Motor neuron (in vitro differentiated cells): ENCODE measurements around the gene NRIP1. TPM values are rescaled to one million over a fixed set of nuclear protein-coding genes. Genes with fewer than 3 reads are reported as not detected.

Source experiments
- ATAC-seq, 8 experiments: fragments of 200-7000 bp; cut with Tn5 transposase; replicated peaks in 6 of 8; 2 replicates each; pipeline ENCODE4 v1.8.0; 2021; ENCODE audit warnings: mild to moderate bottlenecking in 8 of 8, moderate library complexity in 8 of 8
- H3K27ac ChIP-seq, 2 donors: fragments of 250-450 bp; sonication (Bioruptor Pico); 2 replicates each; pipeline ENCODE4 v1.9.0; 2021; ENCODE audit warnings: antibody characterized with exemption in 2 of 2, mild to moderate bottlenecking in 2 of 2, moderate library complexity in 1 of 2
- H3K4me1 ChIP-seq, 2 donors: fragments of 250-450 bp; sonication (Bioruptor Pico); replicated peaks in 1 of 2; 2 replicates each; pipeline ENCODE4 v1.6.1; 2021; ENCODE audit warnings: antibody characterized with exemption in 2 of 2, mild to moderate bottlenecking in 2 of 2, moderate library complexity in 1 of 2
- H3K4me3 ChIP-seq, 5 donors: fragments of 250-450 bp; sonication (Bioruptor Pico); 2 replicates each; pipeline ENCODE4 v1.9.0; 2021; ENCODE audit warnings: antibody characterized with exemption in 5 of 5, mild to moderate bottlenecking in 5 of 5, moderate library complexity in 4 of 5
- WGBS, 10 experiments: fragments of 450-650 bp; shearing (Covaris generic); methylation state at CpG; one replicate each; pipeline ENCODE4 v1.0.0; 2022; 5-methylcytosine and 5-hydroxymethylcytosine counted together
- in situ Hi-C, 9 experiments: fragments of 400-800 bp; cut with MboI; loops; one replicate each; pipeline ENCODE4 v1.15.0; 2021; ENCODE audit warnings: low sequenced_read_pairs in 9 of 9, low pct_unique_long_range_greater_than_20kb in 2 of 9; ENCODE audit not compliant: unreplicated experiment in 9 of 9
- total RNA-seq, 8 experiments: library from RNA; unstranded; fragments of 300-600 nt; gene quantifications; 2 replicates each; pipeline versions ENCODE4 v1.2.3 to v1.2.4, GENCODE V29; 2022

Gene NRIP1
- total RNA-seq, 8 experiments from 2014 or later, result 26.2 to 80.5 (median 51.6) TPM

GRCh38 chr21:15009837-15010363 is 54.9 kb downstream of the NRIP1 start:
- no peak overlapping the region for H3K4me3 ChIP-seq
- in situ Hi-C loops, result no loop called here
- ATAC-seq, result peak in 2 of 8 experiments; percentile 39 to 57
- 18 to 100% (median 87%) methylated on average over 2 to 3 of the region's 3 CpGs for WGBS, 10 experiments
- peaks cover 13 to 22% of the 10 kb centered on the region in 2 donors for H3K4me1 ChIP-seq
- no peak overlapping the region for H3K27ac ChIP-seq

- no peak overlapping the region for H3K4me3 ChIP-seq
- no peak for ATAC-seq
- in situ Hi-C loops, result no loop called here
- peaks cover 34 to 36% of the 10 kb centered on the region in 2 donors for H3K4me1 ChIP-seq
- no peak overlapping the region for H3K27ac ChIP-seq
- WGBS, 10 experiments, result 60 to 98% (median 96%) methylated on average over 1 to 11 of the region's 11 CpGs
Measured at GRCh38 chr21:15007716-15008296, 57.0 kb downstream of the NRIP1 start.

GRCh38 chr21:15006594-15007230 is 58.1 kb downstream of the NRIP1 start:
- ATAC-seq, result no peak
- Histone ChIP-seq H3K4me1 (peaks cover 45 to 47% of the 10 kb centered on the region in 2 donors), H3K27ac (no peak overlapping the region), H3K4me3 (no peak overlapping the region)
- 77 to 100% (median 100%) methylated on average over 1 to 2 of the region's 2 CpGs; no CpG with 5 or more reads in 3 of the 10 experiments for WGBS, 10 experiments
- in situ Hi-C loops, result no loop called here

- Histone ChIP-seq H3K27ac (peak overlapping the region in 1 of 2 donors; percentile 18), H3K4me1 (peaks cover 54 to 56% of the 10 kb centered on the region in 2 donors), H3K4me3 (no peak overlapping the region)
- WGBS, 10 experiments, result 0 to 55% (median 7%) methylated on average over 1 to 6 of the region's 6 CpGs; no CpG with 5 or more reads in 3 of the 10 experiments
- ATAC-seq, result peak in 4 of 8 experiments; percentile 16 to 45 (median 32)
- in situ Hi-C loops, result no loop called here
Measured at GRCh38 chr21:15005391-15005790, 59.4 kb downstream of the NRIP1 start.

GRCh38 chr21:15004721-15005370 is 60.0 kb downstream of the NRIP1 start:
- ATAC-seq, result no peak
- 50 to 89% (median 57%) methylated on average over 1 to 2 of the region's 2 CpGs; no CpG with 5 or more reads in 3 of the 10 experiments for WGBS, 10 experiments
- Histone ChIP-seq H3K4me1 (peaks cover 54 to 56% of the 10 kb centered on the region in 2 donors), H3K27ac (no peak overlapping the region), H3K4me3 (no peak overlapping the region)
- in situ Hi-C loops, result no loop called here

GRCh38 chr21:15003463-15004135 is 61.2 kb downstream of the NRIP1 start:
- Histone ChIP-seq H3K4me1 (peaks cover 54 to 56% of the 10 kb centered on the region in 2 donors), H3K4me3 (no peak overlapping the region), H3K27ac (peak overlapping the region in 1 of 2 donors; percentile 35)
- peak in 5 of 8 experiments; percentile 80 to 93 (median 92) for ATAC-seq
- 7 to 96% (median 20%) methylated on average over 3 to 6 of the region's 6 CpGs; no CpG with 5 or more reads in 3 of the 10 experiments for WGBS, 10 experiments
- in situ Hi-C loops, result no loop called here

- in situ Hi-C loops, result no loop called here
- Histone ChIP-seq H3K4me1 (peaks cover 54 to 56% of the 10 kb centered on the region in 2 donors), H3K4me3 (peak overlapping the region in 2 of 5 donors; percentile 5), H3K27ac (peak overlapping the region in 1 of 2 donors; percentile 42)
- 37 to 84% (median 61%) methylated on average over 1 to 12 of the region's 15 CpGs for WGBS, 10 experiments
- ATAC-seq, result peak in 6 of 8 experiments; percentile 50 to 77 (median 55)
Measured at GRCh38 chr21:15001857-15002606, 62.8 kb downstream of the NRIP1 start.

GRCh38 chr21:15001113-15001512 is 63.7 kb downstream of the NRIP1 start:
- in situ Hi-C loops, result no loop called here
- Histone ChIP-seq H3K4me1 (peaks cover 52 to 53% of the 10 kb centered on the region in 2 donors), H3K4me3 (no peak overlapping the region), H3K27ac (no peak overlapping the region)
- ATAC-seq, result no peak
- WGBS, 10 experiments, result 34 to 100% (median 77%) methylated on average over 1 to 2 of the region's 2 CpGs; no CpG with 5 or more reads in 2 of the 10 experiments

GRCh38 chr21:15000081-15000480 is 64.7 kb downstream of the NRIP1 start:
- H3K4me1 ChIP-seq, result peaks cover 41 to 43% of the 10 kb centered on the region in 2 donors
- 80 to 100% (median 100%) methylated on average over 1 of the region's 1 CpG; no CpG with 5 or more reads in 1 of the 10 experiments for WGBS, 10 experiments
- no peak for ATAC-seq
- in situ Hi-C loops, result no loop called here
- H3K4me3 ChIP-seq, result no peak overlapping the region
- H3K27ac ChIP-seq, result no peak overlapping the region

GRCh38 chr21:14998784-14999183 is 66.0 kb downstream of the NRIP1 start:
- H3K4me3 ChIP-seq, result no peak overlapping the region
- 80 to 100% (median 95%) methylated on average over 1 to 4 of the region's 4 CpGs; no CpG with 5 or more reads in 1 of the 10 experiments for WGBS, 10 experiments
- ATAC-seq, result no peak
- H3K4me1 ChIP-seq, result peaks cover 30% of the 10 kb centered on the region in 2 donors
- H3K27ac ChIP-seq, result no peak overlapping the region
- in situ Hi-C loops, result no loop called here

- Histone ChIP-seq H3K27ac (no peak overlapping the region), H3K4me3 (no peak overlapping the region), H3K4me1 (peaks cover 25% of the 10 kb centered on the region in 2 donors)
- no peak for ATAC-seq
- in situ Hi-C loops, result no loop called here
- WGBS, 10 experiments, result 64 to 100% (median 95%) methylated on average over 1 to 3 of the region's 3 CpGs; no CpG with 5 or more reads in 2 of the 10 experiments
Measured at GRCh38 chr21:14998336-14998735, 66.5 kb downstream of the NRIP1 start.
